RPMI7951 (cell line): ENCODE results near the gene KAT6B. TPM values are rescaled to one million over a fixed set of nuclear protein-coding genes. Genes with fewer than 3 reads are reported as not detected.
"Not testable (repeated sequence)": the region's sequence is repeated elsewhere in the genome, so short reads cannot be mapped to it uniquely, and the experiment has no call there.

Source experiments
- DNase-seq: peaks from one replicate; pipeline ENCODE4 v3.0.0-alpha.2; 2012; ENCODE audit warnings: low read depth
- total RNA-seq: library from RNA; depleted of rRNA; stranded (reverse); fragments of >200 nt; shearing (Covaris generic); gene quantifications from 2 replicates; pipeline ENCODE4 v1.2.3, GENCODE V29; 2014; rRNA removed

The KAT6B gene
- 7.7 and 9.1 TPM in 2 replicates for total RNA-seq

- DNase-seq = peak; percentile 100
Measured at GRCh38 chr10:74826142-74827044, at the start of gene KAT6B. Gene KAT6B (plus strand): TSS chr10:74826600. CDS start chr10:74842858, 16,258 bp downstream.

- no peak for DNase-seq
Measured at GRCh38 chr10:74778436-74779094, 47.8 kb upstream of the KAT6B start.

DNA sequence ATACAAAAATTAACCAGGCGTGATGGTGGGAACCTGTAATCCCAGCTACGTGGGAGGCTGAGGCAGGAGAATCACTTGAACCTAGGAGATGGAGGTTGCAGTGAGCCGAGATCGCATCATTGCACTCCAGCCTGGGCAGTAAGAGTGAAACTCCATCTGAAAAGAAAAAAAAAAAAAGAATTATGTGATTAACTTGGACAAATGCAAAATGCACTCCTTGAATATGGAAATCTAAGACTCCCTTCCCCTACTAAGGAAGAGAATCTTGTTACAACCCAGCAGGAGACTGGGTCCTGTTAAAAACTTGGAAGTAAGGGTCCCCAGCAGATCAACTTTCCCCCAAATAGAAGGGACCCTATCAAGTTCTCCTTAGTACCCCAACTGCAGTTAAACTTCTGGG is 44.5 kb upstream of the KAT6B start:
- not testable (repeated sequence) for DNase-seq

DNA sequence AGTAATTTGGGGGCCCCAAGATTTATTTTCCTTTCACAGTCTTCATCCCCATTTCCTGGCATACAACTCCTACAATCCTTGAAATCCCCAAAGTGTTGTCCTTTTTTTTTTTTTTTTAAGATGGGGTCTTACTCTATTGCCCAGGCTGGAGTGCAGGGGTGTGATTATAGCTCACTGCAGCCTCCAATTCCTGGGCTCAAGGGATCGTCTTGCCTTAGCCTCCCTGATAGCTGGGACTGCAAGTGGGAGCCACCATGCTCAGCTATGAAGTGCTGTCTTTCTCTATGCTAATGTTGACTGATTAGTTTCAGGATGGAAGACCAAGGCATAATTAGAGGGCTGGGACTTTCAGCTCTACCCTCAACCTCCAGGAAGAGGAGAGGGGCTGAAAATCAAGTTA is 41.9 kb upstream of the KAT6B start:
- DNase-seq = no peak

- DNase-seq = no peak
Measured at GRCh38 chr10:74786126-74786525, 40.3 kb upstream of the KAT6B start.

GRCh38 chr10:74787457-74787856 is 38.9 kb upstream of the KAT6B start:
- DNase-seq = no peak

- DNase-seq = not testable (repeated sequence)
Measured at GRCh38 chr10:74791979-74792378, 34.4 kb upstream of the KAT6B start.

GRCh38 chr10:74792726-74793125 is 33.7 kb upstream of the KAT6B start:
- no peak for DNase-seq

- DNase-seq = not testable (repeated sequence)
Measured at GRCh38 chr10:74793240-74793639, 33.2 kb upstream of the KAT6B start.

- no peak for DNase-seq
Measured at GRCh38 chr10:74794531-74794930, 31.9 kb upstream of the KAT6B start.

GRCh38 chr10:74797550-74797949 is 28.9 kb upstream of the KAT6B start:
- DNase-seq = no peak

GRCh38 chr10:74799721-74800221 is 26.6 kb upstream of the KAT6B start:
- peak; percentile 75 for DNase-seq

GRCh38 chr10:74801447-74801846 is 25.0 kb upstream of the KAT6B start:
- no peak for DNase-seq

DNA sequence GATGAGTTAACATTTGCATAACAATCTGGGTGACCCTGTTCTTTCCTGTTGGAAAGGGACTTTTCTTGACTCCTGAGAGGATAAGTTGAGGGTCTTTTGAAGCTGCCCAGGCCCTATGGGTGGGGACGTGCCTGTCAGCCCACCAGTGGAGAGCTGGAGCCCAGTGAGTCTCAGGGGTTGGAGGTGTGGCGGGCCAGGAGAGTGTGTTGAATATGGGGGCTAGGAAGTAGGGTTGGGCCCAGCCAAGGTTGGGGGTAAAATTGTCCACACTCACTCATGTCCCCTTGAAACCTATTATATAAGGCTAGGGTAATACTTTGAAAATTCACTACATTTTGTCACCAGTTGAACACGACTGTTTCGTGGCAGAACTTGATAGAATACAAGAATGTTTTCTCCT is 17.9 kb upstream of the KAT6B start:
- DNase-seq = no peak

GRCh38 chr10:74810087-74810486 is 16.3 kb upstream of the KAT6B start:
- DNase-seq = no peak

GRCh38 chr10:74813381-74814259 is 12.8 kb upstream of the KAT6B start:
- DNase-seq = no peak

DNA sequence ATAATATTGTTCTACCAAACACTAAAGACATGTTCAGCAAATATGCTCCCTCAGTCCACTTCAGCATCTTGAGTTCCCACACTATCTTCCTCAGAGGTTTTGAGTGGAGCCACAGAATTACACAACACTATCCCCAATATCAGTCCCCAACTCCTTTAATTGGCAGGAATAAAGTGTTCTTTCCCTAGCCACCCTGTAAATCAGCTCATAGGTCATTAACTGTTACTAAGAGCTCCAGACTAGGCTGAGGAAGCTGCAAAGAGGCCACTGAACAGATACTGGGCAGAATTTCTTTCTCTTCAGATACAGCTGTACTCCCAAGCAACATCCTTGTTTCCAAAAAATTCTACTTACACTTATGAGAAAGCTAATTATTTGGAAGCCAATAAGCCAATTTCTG is 11.6 kb upstream of the KAT6B start:
- no peak for DNase-seq

GRCh38 chr10:74816824-74817498 is 9.4 kb upstream of the KAT6B start:
- DNase-seq = peak; percentile 33

DNA sequence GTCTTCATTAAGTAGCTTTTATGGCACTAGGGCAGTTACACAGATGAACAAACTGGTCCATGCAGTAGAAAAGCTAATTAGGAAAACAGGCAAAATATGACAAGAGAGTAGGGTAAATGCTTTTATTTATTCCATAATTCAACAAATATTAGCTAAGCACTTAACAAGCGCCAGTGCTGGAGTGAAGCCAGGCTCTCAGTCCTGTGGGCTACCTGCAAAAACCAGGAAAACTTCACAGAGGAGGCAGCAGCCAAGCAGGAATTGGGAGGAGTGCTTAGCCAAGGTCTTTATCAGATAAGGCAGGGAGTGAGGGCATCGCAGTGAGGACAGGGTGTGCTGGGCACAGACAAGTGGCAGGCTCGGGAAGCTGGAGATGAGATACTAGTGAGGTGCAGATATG is 4.9 kb upstream of the KAT6B start:
- no peak for DNase-seq

GRCh38 chr10:74822101-74822500 is 4.3 kb upstream of the KAT6B start:
- no peak for DNase-seq

GRCh38 chr10:74822521-74823089 is 3.8 kb upstream of the KAT6B start:
- peak; percentile 58 for DNase-seq
